K562 (cell line): ENCODE measurements around the gene LRP10. TPM values are rescaled to one million over a fixed set of nuclear protein-coding genes. Genes with fewer than 3 reads are reported as not detected.
A peak's percentile ranks its signal among the peaks of the same experiment; 100 is the strongest.

Experiments
- ASH1L ChIP-seq: fragments of 450-650 bp; IDR thresholded peaks from 2 replicates; pipeline ENCODE4 v1.6.1; 2018; ENCODE audit warnings: borderline replicate concordance, mild to moderate bottlenecking, low read depth; ENCODE audit not compliant: partially characterized antibody
- BHLHE40 ChIP-seq: IDR thresholded peaks from 2 replicates; pipeline ENCODE4 v1.6.1; 2011; ENCODE audit warnings: low read length, improper control_type of control experiment
- EP400 ChIP-seq: fragments of 450-650 bp; IDR thresholded peaks from 2 replicates; pipeline ENCODE4 v1.6.1; 2017; ENCODE audit warnings: antibody characterized with exemption, mild to moderate bottlenecking, moderate library complexity
- GATAD2A ChIP-seq: fragments of 450-650 bp; IDR thresholded peaks from 2 replicates; pipeline ENCODE4 v1.6.1; 2017
- KLF10 ChIP-seq: fragments of 250-450 bp; sonication (Bioruptor Pico); IDR thresholded peaks from 2 replicates; pipeline ENCODE4 v1.6.1; 2021; ENCODE audit warnings: matching md5 sums
- KLF16 ChIP-seq: IDR thresholded peaks from 2 replicates; pipeline ENCODE4 v1.6.1; 2016; ENCODE audit warnings: antibody characterized with exemption
- LEF1 ChIP-seq: fragments of 450-650 bp; IDR thresholded peaks from 2 replicates; pipeline ENCODE4 v1.6.1; 2016; ENCODE audit warnings: mild to moderate bottlenecking
- THRAP3 ChIP-seq: fragments of 450-650 bp; IDR thresholded peaks from 2 replicates; pipeline ENCODE4 v1.6.1; 2016; ENCODE audit warnings: mild to moderate bottlenecking, inconsistent platforms, borderline replicate concordance
- ZC3H8 ChIP-seq: fragments of 450-650 bp; IDR thresholded peaks from 2 replicates; pipeline ENCODE4 v1.6.1; 2017
- polyA plus RNA-seq, 8 experiments: library from polyadenylated mRNA; depleted of rRNA in 4 of 8; stranded (reverse) in 5 of 8; unstranded in 3 of 8; fragments of >200 nt; fragmentation: Nextera tagmentation in 2 of 8; fragmentation: Illumina TruSeq in 1 of 8; extraction: Ambion mirVana in 2 of 8; extraction: Trizol in 1 of 8; gene quantifications; 2 replicates each; pipeline versions ENCODE4 v1.2.1 to v1.2.3, GENCODE V29; 2011 to 2014; ENCODE audit warnings: inconsistent platforms in 1 of 8, missing spikeins in 1 of 8
- total RNA-seq, 7 experiments: library from RNA; depleted of rRNA in 6 of 7; stranded (reverse); fragments of >200 nt in 6 of 7; fragmentation: Illumina TruSeq in 2 of 7; extraction: Trizol in 2 of 7; gene quantifications; 2 replicates each; pipeline versions ENCODE4 v1.2.1 to v1.2.3, GENCODE V29; 2011 to 2021; ENCODE audit warnings: low replicate concordance in 1 of 7
- TF ChIP-seq, protein P1 (sequence below): IDR thresholded peaks from 3 replicates; pipeline ENCODE4 v1.6.1; 2011; ENCODE audit warnings: borderline replicate concordance, mild to moderate bottlenecking, moderate library complexity; ENCODE audit not compliant: insufficient read length; ENCODE audit errors: extremely low read depth
- TF ChIP-seq, protein P2 (sequence below), 2 experiments: fragments of 450-650 bp; conservative IDR thresholded peaks; 2 replicates each; pipeline ENCODE4 v1.6.1; 2017; ENCODE audit warnings: mild to moderate bottlenecking in 2 of 2, moderate library complexity in 2 of 2
- TF ChIP-seq, protein P3 (sequence below): fragments of 450-650 bp; formaldehyde crosslinking; IDR thresholded peaks from 2 replicates; pipeline ENCODE4 v1.4.0; 2022; ENCODE audit warnings: mild to moderate bottlenecking, moderate library complexity
- TF ChIP-seq, protein P4 (sequence below), 2 experiments: IDR thresholded peaks; 2 replicates each; pipeline ENCODE4 v1.6.1; 2011; ENCODE audit warnings: borderline replicate concordance in 1 of 2, control low read depth in 1 of 2, low read depth in 1 of 2, low read length in 1 of 2, mild to moderate bottlenecking in 1 of 2, mixed read lengths in 1 of 2, moderate library complexity in 1 of 2; ENCODE audit not compliant: insufficient read depth in 1 of 2, insufficient read length in 1 of 2, poor library complexity in 1 of 2, severe bottlenecking in 1 of 2; ENCODE audit errors: extremely low read depth in 1 of 2
- TF ChIP-seq, protein P5 (sequence below): fragments of 200-800 bp; sonication (Bioruptor generic); IDR thresholded peaks from 2 replicates; pipeline ENCODE4 v1.6.1; 2017; ENCODE audit warnings: missing genetic modification characterization, missing compliant biosample characterization
- TF ChIP-seq, protein P6 (sequence below): fragments of 450-650 bp; conservative IDR thresholded peaks from 2 replicates; pipeline ENCODE4 v1.6.1; 2016; ENCODE audit warnings: missing genetic modification characterization, low read depth, mild to moderate bottlenecking, missing compliant biosample characterization, moderate library complexity
- TF ChIP-seq, protein P7 (sequence below): sonication (generic); formaldehyde crosslinking; IDR thresholded peaks from 2 replicates; pipeline ENCODE4 v1.8.1; 2023; ENCODE audit warnings: mild to moderate bottlenecking, missing genetic modification reagents

The LRP10 gene
- total and polyA plus RNA-seq, 9 of the 15 experiments (the other 6 are each of a cell fraction or from before 2014, with no cell fraction given), result 1.3 to 45.5 (median 10.9) TPM

DNA sequence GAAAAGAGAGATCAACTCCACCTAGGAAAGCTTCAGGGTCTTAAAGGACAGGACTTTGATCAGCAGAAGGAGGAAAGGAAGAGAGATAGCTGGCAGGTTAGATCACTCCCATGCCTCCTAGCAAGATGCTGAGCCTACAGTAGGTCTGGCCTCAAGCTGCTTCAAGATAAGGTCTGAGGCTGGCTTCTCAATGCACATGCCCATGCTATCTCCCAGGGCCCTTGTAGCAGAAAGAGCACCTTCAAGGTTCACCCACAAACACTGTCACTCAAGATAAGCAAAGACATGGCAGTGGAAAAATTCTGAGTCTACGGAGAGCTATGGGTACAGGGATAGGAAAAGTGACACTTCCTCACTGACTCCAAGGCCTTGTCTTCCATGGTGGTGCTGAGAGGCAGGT is 25.8 kb downstream of the LRP10 start (continued):
- TF ChIP-seq, protein P1, sequence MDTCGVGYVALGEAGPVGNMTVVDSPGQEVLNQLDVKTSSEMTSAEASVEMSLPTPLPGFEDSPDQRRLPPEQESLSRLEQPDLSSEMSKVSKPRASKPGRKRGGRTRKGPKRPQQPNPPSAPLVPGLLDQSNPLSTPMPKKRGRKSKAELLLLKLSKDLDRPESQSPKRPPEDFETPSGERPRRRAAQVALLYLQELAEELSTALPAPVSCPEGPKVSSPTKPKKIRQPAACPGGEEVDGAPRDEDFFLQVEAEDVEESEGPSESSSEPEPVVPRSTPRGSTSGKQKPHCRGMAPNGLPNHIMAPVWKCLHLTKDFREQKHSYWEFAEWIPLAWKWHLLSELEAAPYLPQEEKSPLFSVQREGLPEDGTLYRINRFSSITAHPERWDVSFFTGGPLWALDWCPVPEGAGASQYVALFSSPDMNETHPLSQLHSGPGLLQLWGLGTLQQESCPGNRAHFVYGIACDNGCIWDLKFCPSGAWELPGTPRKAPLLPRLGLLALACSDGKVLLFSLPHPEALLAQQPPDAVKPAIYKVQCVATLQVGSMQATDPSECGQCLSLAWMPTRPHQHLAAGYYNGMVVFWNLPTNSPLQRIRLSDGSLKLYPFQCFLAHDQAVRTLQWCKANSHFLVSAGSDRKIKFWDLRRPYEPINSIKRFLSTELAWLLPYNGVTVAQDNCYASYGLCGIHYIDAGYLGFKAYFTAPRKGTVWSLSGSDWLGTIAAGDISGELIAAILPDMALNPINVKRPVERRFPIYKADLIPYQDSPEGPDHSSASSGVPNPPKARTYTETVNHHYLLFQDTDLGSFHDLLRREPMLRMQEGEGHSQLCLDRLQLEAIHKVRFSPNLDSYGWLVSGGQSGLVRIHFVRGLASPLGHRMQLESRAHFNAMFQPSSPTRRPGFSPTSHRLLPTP, result no peak
- TF ChIP-seq ZC3H8, result no peak
- TF ChIP-seq, protein P2, sequence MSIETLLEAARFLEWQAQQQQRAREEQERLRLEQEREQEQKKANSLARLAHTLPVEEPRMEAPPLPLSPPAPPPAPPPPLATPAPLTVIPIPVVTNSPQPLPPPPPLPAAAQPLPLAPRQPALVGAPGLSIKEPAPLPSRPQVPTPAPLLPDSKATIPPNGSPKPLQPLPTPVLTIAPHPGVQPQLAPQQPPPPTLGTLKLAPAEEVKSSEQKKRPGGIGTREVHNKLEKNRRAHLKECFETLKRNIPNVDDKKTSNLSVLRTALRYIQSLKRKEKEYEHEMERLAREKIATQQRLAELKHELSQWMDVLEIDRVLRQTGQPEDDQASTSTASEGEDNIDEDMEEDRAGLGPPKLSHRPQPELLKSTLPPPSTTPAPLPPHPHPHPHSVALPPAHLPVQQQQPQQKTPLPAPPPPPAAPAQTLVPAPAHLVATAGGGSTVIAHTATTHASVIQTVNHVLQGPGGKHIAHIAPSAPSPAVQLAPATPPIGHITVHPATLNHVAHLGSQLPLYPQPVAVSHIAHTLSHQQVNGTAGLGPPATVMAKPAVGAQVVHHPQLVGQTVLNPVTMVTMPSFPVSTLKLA (conservative IDR thresholded peaks at IDR 0.05), result peak; percentile 39 to 59; a peak in 1 of 4 replicates
- peak; percentile 86 for TF ChIP-seq KLF16
- TF ChIP-seq, protein P3, sequence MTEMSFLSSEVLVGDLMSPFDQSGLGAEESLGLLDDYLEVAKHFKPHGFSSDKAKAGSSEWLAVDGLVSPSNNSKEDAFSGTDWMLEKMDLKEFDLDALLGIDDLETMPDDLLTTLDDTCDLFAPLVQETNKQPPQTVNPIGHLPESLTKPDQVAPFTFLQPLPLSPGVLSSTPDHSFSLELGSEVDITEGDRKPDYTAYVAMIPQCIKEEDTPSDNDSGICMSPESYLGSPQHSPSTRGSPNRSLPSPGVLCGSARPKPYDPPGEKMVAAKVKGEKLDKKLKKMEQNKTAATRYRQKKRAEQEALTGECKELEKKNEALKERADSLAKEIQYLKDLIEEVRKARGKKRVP (CRISPR knock-in tag), result no peak
- TF ChIP-seq BHLHE40, result peak; percentile 87
- TF ChIP-seq, protein P4, sequence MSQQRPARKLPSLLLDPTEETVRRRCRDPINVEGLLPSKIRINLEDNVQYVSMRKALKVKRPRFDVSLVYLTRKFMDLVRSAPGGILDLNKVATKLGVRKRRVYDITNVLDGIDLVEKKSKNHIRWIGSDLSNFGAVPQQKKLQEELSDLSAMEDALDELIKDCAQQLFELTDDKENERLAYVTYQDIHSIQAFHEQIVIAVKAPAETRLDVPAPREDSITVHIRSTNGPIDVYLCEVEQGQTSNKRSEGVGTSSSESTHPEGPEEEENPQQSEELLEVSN (IDR thresholded peaks at IDR 0.05; ENCODE audit: borderline replicate concordance in 1 of 2, extremely low read depth in 1 of 2, insufficient read depth in 1 of 2, insufficient read length in 1 of 2, low read depth in 1 of 2, low read length in 1 of 2, poor library complexity in 1 of 2, severe bottlenecking in 1 of 2), result peak; percentile 39 to 49
- peak; percentile 69; the same call in 1 of the 2 replicates for TF ChIP-seq LEF1
- no peak for TF ChIP-seq THRAP3
- TF ChIP-seq GATAD2A, result 0 out of 2 replicates have a peak, but pooled peaks have one; percentile 14
- no peak for TF ChIP-seq ASH1L
- peak; percentile 15; the same call in 1 of the 2 replicates for TF ChIP-seq EP400
- TF ChIP-seq, protein P5, sequence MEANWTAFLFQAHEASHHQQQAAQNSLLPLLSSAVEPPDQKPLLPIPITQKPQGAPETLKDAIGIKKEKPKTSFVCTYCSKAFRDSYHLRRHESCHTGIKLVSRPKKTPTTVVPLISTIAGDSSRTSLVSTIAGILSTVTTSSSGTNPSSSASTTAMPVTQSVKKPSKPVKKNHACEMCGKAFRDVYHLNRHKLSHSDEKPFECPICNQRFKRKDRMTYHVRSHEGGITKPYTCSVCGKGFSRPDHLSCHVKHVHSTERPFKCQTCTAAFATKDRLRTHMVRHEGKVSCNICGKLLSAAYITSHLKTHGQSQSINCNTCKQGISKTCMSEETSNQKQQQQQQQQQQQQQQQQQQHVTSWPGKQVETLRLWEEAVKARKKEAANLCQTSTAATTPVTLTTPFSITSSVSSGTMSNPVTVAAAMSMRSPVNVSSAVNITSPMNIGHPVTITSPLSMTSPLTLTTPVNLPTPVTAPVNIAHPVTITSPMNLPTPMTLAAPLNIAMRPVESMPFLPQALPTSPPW (CRISPR knock-in tag), result peak; percentile 22; the same call in 1 of the 2 replicates
- TF ChIP-seq, protein P6, sequence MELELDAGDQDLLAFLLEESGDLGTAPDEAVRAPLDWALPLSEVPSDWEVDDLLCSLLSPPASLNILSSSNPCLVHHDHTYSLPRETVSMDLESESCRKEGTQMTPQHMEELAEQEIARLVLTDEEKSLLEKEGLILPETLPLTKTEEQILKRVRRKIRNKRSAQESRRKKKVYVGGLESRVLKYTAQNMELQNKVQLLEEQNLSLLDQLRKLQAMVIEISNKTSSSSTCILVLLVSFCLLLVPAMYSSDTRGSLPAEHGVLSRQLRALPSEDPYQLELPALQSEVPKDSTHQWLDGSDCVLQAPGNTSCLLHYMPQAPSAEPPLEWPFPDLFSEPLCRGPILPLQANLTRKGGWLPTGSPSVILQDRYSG (tag), result 0 out of 2 replicates have a peak, but pooled peaks have one; percentile 52
- no peak for TF ChIP-seq KLF10 (CRISPR knock-in tag)
- TF ChIP-seq, protein P7, sequence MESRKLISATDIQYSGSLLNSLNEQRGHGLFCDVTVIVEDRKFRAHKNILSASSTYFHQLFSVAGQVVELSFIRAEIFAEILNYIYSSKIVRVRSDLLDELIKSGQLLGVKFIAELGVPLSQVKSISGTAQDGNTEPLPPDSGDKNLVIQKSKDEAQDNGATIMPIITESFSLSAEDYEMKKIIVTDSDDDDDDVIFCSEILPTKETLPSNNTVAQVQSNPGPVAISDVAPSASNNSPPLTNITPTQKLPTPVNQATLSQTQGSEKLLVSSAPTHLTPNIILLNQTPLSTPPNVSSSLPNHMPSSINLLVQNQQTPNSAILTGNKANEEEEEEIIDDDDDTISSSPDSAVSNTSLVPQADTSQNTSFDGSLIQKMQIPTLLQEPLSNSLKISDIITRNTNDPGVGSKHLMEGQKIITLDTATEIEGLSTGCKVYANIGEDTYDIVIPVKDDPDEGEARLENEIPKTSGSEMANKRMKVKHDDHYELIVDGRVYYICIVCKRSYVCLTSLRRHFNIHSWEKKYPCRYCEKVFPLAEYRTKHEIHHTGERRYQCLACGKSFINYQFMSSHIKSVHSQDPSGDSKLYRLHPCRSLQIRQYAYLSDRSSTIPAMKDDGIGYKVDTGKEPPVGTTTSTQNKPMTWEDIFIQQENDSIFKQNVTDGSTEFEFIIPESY (CRISPR knock-in tag), result no peak
